Stimulated activated naive CD8-positive, alpha-beta T cell treated with anti-CD3 and anti-CD28 coated beads, Interleukin-15, Interleukin-2, amounts not matched to agents 100 ng/mL and 50 ng/mL, for 24 hours (primary cell): ENCODE results near the gene FAM209A.
"Not testable (repeated sequence)": the region's sequence is repeated elsewhere in the genome, so short reads cannot be mapped to it uniquely, and the experiment has no call there.

Experiments used
- H3K27ac Mint-ChIP-seq: one replicate; pipeline ENCODE4 v1.8.0; 2021; ENCODE audit warnings: mild to moderate bottlenecking, mixed read lengths
- H3K27me3 Mint-ChIP-seq: one replicate; pipeline ENCODE4 v1.8.0; 2021; ENCODE audit warnings: mixed read lengths
- H3K36me3 Mint-ChIP-seq: one replicate; pipeline ENCODE4 v1.8.0; 2021; ENCODE audit warnings: low read depth, mixed read lengths
- H3K4me1 Mint-ChIP-seq: one replicate; pipeline ENCODE4 v1.8.0; 2021; ENCODE audit warnings: low read depth, mixed read lengths
- H3K4me3 Mint-ChIP-seq: one replicate; pipeline ENCODE4 v1.8.0; 2021; ENCODE audit warnings: mild to moderate bottlenecking, mixed read lengths
- H3K9me3 Mint-ChIP-seq: one replicate; pipeline ENCODE4 v1.8.0; 2021; ENCODE audit warnings: mixed read lengths

FAM209A gene

GRCh38 chr20:56519551-56519950 lies 5.0 kb upstream of the FAM209A start:
- no peaks in the 10 kb centered on the region for H3K27me3 Mint-ChIP-seq
- H3K27ac Mint-ChIP-seq, result no peak overlapping the region
- peaks cover 67% of the 10 kb centered on the region for H3K36me3 Mint-ChIP-seq
- H3K9me3 Mint-ChIP-seq, result peaks cover 17% of the 10 kb centered on the region
- no peak overlapping the region for H3K4me3 Mint-ChIP-seq
- H3K4me1 Mint-ChIP-seq, result peaks cover 4% of the 10 kb centered on the region

DNA sequence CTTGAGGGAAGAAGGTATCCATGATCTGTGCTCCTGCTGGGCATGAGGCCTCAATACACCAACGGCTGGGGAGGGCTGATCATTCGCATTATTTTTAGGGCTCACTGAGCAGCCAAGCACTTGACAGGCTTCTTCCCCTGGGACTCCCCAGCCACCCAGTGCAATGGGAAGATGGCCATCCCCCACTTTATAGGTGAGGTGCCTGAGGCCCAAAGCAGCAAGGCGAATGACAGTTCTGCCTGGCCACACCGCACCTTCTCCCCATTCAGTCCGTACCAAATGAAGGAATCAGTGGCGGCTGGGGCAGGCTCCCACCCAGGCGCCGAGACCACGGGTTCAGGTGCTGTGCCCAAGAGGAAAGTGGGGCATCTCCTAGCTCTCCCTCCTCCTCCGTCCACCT lies 4.4 kb upstream of the FAM209A start:
- Mint-ChIP-seq H3K4me1 (peaks cover 4% of the 10 kb centered on the region), H3K4me3 (no peak overlapping the region), H3K9me3 (peaks cover 17% of the 10 kb centered on the region), H3K27me3 (no peaks in the 10 kb centered on the region), H3K27ac (no peak overlapping the region), H3K36me3 (peaks cover 67% of the 10 kb centered on the region)

- peaks cover 64% of the 10 kb centered on the region for H3K36me3 Mint-ChIP-seq
- not testable (repeated sequence) for H3K27ac Mint-ChIP-seq, H3K27me3 Mint-ChIP-seq, H3K4me3 Mint-ChIP-seq, H3K4me1 Mint-ChIP-seq
- peaks cover 17% of the 10 kb centered on the region for H3K9me3 Mint-ChIP-seq
These were observed 3.7 kb upstream of the FAM209A start for GRCh38 chr20:56520746-56521354.

DNA sequence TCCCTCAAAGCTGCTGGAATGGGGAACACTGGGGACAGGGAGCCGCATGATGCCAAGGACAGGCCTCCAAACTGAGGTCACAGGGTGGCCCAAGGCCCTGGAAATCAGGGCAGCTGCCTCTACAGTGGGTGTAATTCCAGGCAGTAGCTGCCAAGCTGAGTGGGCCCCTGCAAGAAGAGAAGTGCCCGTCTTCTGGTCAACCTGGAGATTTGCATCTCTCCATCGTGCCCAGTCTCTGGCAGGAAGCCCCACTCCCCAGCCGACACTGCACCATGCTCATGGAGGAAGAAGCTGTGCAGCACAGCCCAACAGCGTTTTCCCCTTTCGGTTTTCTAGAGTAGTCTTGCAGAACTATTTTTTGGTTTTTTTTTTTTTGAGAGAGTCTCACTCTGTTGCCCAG lies 2.2 kb upstream of the FAM209A start:
- no peaks in the 10 kb centered on the region for H3K27me3 Mint-ChIP-seq
- H3K27ac Mint-ChIP-seq, result no peak overlapping the region

GRCh38 chr20:56527521-56527920 lies 3.0 kb downstream of the FAM209A start:
- H3K9me3 Mint-ChIP-seq, result no peaks in the 10 kb centered on the region
- H3K27ac Mint-ChIP-seq, result no peak overlapping the region
- no peaks in the 10 kb centered on the region for H3K36me3 Mint-ChIP-seq
- no peaks in the 10 kb centered on the region for H3K27me3 Mint-ChIP-seq
- no peak overlapping the region for H3K4me3 Mint-ChIP-seq
- H3K4me1 Mint-ChIP-seq, result peaks cover 4% of the 10 kb centered on the region

More for the DNA sequence above, 2.2 kb upstream of the FAM209A start:
- peaks cover 17% of the 10 kb centered on the region for H3K9me3 Mint-ChIP-seq
- H3K4me1 Mint-ChIP-seq, result peaks cover 4% of the 10 kb centered on the region
- H3K4me3 Mint-ChIP-seq, result no peak overlapping the region
- H3K36me3 Mint-ChIP-seq, result peaks cover 49% of the 10 kb centered on the region

DNA sequence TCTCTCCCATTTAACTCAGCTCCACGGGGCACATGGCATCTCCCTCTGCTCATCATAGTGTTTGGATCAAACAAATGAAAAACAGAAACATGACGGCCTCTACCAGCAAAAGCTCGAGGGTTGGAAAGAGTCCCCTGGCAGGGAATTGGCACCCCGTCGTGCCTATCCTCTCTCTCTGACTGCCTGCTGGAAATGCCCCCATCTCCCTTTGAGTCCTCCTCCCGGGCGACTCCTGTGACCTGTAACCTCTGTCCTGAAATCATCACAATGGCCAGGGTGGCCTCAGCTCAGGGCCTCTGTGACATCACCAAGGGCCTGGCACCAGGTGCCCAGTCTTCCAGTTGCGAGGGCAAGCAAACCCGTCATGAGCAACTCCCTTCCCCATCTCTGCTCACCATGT lies 8.4 kb downstream of the FAM209A start, which contains the start of gene FAM209B:
TSS of gene FAM209B (plus strand) at position 301 of the 400 bp plus-strand sequence. CDS start at position 397, 96 bp downstream.
- not testable (repeated sequence) for H3K4me1 Mint-ChIP-seq, H3K36me3 Mint-ChIP-seq, H3K27ac Mint-ChIP-seq, H3K27me3 Mint-ChIP-seq, H3K4me3 Mint-ChIP-seq, H3K9me3 Mint-ChIP-seq

DNA sequence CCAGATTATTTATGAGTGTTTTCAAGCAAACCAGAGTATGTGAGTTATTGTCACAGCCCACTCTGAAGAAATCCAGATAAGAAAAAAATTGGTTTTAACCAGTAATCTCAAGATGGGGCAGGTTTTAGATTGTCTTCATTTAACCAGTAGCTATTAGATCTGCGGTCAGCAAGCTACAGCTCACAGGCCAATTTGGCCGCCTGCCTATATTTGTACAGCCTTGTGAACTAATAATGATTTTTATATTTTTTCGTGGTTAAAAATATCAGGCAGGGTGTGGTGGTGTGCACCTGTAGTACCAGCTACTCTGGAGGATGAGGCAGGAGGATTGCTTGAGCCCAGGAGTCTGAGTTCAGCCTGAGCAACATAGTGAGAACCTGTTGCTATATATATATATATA lies 13.5 kb downstream of the FAM209A start:
- Mint-ChIP-seq H3K36me3 (no peaks in the 10 kb centered on the region), H3K9me3 (no peaks in the 10 kb centered on the region), H3K27ac (no peak overlapping the region), H3K4me3 (no peak overlapping the region), H3K27me3 (no peaks in the 10 kb centered on the region), H3K4me1 (no peaks in the 10 kb centered on the region)

- Mint-ChIP-seq H3K27ac (no peak overlapping the region), H3K36me3 (no peaks in the 10 kb centered on the region), H3K4me1 (no peaks in the 10 kb centered on the region), H3K4me3 (no peak overlapping the region), H3K27me3 (no peaks in the 10 kb centered on the region), H3K9me3 (no peaks in the 10 kb centered on the region)
These were observed 15.9 kb downstream of the FAM209A start for GRCh38 chr20:56540415-56540814.

- Mint-ChIP-seq H3K4me1 (no peaks in the 10 kb centered on the region), H3K4me3 (no peak overlapping the region), H3K27me3 (no peaks in the 10 kb centered on the region), H3K36me3 (no peaks in the 10 kb centered on the region), H3K9me3 (no peaks in the 10 kb centered on the region), H3K27ac (no peak overlapping the region)
These were observed 18.0 kb downstream of the FAM209A start for GRCh38 chr20:56542489-56543030.

- no peaks in the 10 kb centered on the region for H3K9me3 Mint-ChIP-seq
- H3K4me3 Mint-ChIP-seq, result no peak overlapping the region
- H3K27me3 Mint-ChIP-seq, result no peaks in the 10 kb centered on the region
- H3K36me3 Mint-ChIP-seq, result no peaks in the 10 kb centered on the region
- H3K4me1 Mint-ChIP-seq, result peaks cover 7% of the 10 kb centered on the region
- no peak overlapping the region for H3K27ac Mint-ChIP-seq
These were observed 27.0 kb downstream of the FAM209A start for GRCh38 chr20:56551571-56551970.

DNA sequence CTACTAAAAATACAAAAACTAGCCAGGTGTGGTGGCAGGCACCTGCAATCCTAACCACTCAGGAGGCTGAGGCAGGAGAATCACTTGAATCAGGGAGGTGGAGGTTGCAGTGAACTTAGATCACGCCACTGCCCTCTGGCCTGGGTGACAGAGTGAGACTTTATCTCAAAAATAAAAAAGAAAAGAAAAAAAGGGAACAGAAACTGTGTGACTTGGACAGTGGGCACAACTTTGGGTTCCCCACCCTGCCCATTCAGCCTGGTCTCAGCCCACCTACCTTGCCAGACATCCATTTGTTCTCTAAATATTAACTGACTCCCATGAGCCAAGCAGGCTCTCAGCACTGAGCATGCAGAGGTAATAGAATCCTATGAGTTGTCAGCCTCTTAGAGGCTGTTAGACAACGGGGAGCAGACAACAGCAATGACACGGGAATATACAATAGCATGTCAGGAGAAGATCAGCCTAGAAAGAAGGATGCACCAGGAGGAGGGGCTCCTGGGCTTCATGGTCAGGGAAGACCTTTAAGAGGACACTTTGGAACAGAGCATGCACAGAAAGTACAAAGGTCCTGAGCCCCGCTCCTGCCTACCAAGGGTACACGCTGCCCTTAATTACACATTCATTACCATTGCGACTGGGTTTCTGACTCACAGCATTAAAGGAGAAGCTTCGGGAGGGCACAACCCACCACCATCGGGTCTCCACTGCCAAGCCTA lies 28.5 kb downstream of the FAM209A start:
- H3K4me1 Mint-ChIP-seq, result peaks cover 7% of the 10 kb centered on the region
- H3K9me3 Mint-ChIP-seq, result no peaks in the 10 kb centered on the region
- H3K27me3 Mint-ChIP-seq, result no peaks in the 10 kb centered on the region
- H3K27ac Mint-ChIP-seq, result no peak overlapping the region
- H3K36me3 Mint-ChIP-seq, result no peaks in the 10 kb centered on the region
- H3K4me3 Mint-ChIP-seq, result no peak overlapping the region

- no peak overlapping the region for H3K4me3 Mint-ChIP-seq
- H3K27ac Mint-ChIP-seq, result no peak overlapping the region
- peaks cover 7% of the 10 kb centered on the region for H3K4me1 Mint-ChIP-seq
- H3K9me3 Mint-ChIP-seq, result no peaks in the 10 kb centered on the region
- H3K36me3 Mint-ChIP-seq, result no peaks in the 10 kb centered on the region
- no peaks in the 10 kb centered on the region for H3K27me3 Mint-ChIP-seq
These were observed 30.3 kb downstream of the FAM209A start for GRCh38 chr20:56554869-56555268.

GRCh38 chr20:56558968-56559367 lies 34.4 kb downstream of the FAM209A start:
- H3K27ac Mint-ChIP-seq, result no peak overlapping the region
- H3K27me3 Mint-ChIP-seq, result no peaks in the 10 kb centered on the region
- H3K36me3 Mint-ChIP-seq, result no peaks in the 10 kb centered on the region
- H3K9me3 Mint-ChIP-seq, result no peaks in the 10 kb centered on the region
- no peak overlapping the region for H3K4me3 Mint-ChIP-seq
- peaks cover 7% of the 10 kb centered on the region for H3K4me1 Mint-ChIP-seq

DNA sequence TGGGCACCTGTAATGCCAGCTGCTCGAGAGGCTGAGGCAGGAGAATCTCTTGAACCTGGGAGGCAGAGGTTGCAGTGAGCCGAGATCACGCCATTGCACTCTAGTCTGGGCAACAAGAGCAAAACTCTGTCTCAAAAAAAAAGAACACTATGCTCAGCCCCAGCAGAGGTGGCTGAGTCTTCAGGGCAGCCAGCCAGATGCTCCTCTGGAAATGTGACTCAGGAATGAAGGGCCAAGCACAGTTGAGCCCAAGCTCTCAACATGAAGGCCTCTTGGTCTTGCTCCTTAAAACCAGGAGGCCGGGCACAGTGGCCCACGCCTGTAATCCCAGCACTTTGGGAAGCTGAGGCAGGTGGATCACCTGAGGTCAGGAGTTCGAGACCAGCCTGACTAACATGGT lies 40.0 kb downstream of the FAM209A start:
- not testable (repeated sequence) for H3K36me3 Mint-ChIP-seq, H3K9me3 Mint-ChIP-seq, H3K4me3 Mint-ChIP-seq, H3K27me3 Mint-ChIP-seq, H3K27ac Mint-ChIP-seq, H3K4me1 Mint-ChIP-seq

- Mint-ChIP-seq H3K9me3 (no peaks in the 10 kb centered on the region), H3K27ac (no peak overlapping the region), H3K27me3 (peaks cover 4% of the 10 kb centered on the region), H3K4me1 (no peaks in the 10 kb centered on the region), H3K4me3 (no peak overlapping the region), H3K36me3 (no peaks in the 10 kb centered on the region)
These were observed 41.0 kb downstream of the FAM209A start for GRCh38 chr20:56565511-56565910.
